ENCODE measurements around the gene NECAB2.

- TF ChIP-seq EZH2 (IDR thresholded peaks at IDR 0.05; ENCODE audit: low read length) (no peak), CTCF (optimal IDR thresholded peaks at IDR 0.05 in 1 of 3, IDR thresholded peaks at IDR 0.05 in 1 of 3, conservative IDR thresholded peaks at IDR 0.05 in 1 of 3; ENCODE audit: extremely low read depth in 1 of 3, insufficient read depth in 2 of 3, low read length in 3 of 3) (no peak)
Measured at GRCh38 chr16:84050316-84050715, 82.3 kb downstream of the NECAB2 start.

All from keratinocyte (primary cell).